GM12878 (cell line): ENCODE data around the gene ZBTB3.

Experiments used
- CHD1 ChIP-seq: IDR thresholded peaks from 2 replicates; pipeline ENCODE4 v1.6.1; 2012; ENCODE audit warnings: low read depth, low read length, improper control_type of control experiment
- FOXK2 ChIP-seq: fragments of 450-650 bp; IDR thresholded peaks from 2 replicates; pipeline ENCODE4 v1.6.1; 2017; ENCODE audit warnings: mild to moderate bottlenecking, moderate library complexity
- FOXM1 ChIP-seq: IDR thresholded peaks from 2 replicates; pipeline ENCODE4 v1.6.1; 2012; ENCODE audit warnings: low read depth, mild to moderate bottlenecking, inconsistent platforms, low read length, moderate library complexity
- JUND ChIP-seq: IDR thresholded peaks from 2 replicates; pipeline ENCODE4 v1.6.1; 2012; ENCODE audit warnings: low read depth, mild to moderate bottlenecking, low read length, improper control_type of control experiment, moderate library complexity
- NR2C2 ChIP-seq: IDR thresholded peaks from 2 replicates; pipeline ENCODE4 v1.6.1; 2011; ENCODE audit warnings: borderline replicate concordance, low read depth; ENCODE audit not compliant: control insufficient read depth, insufficient read length
- SP1 ChIP-seq: IDR thresholded peaks from one replicate; pipeline ENCODE4 v1.6.1; 2011; ENCODE audit warnings: low read depth, low read length
- SRF ChIP-seq, 2 experiments: IDR thresholded peaks; 2 replicates each; pipeline ENCODE4 v1.6.1; 2011; ENCODE audit warnings: low read depth in 2 of 2, low read length in 2 of 2, mild to moderate bottlenecking in 1 of 2, moderate library complexity in 1 of 2
- ZZZ3 ChIP-seq: IDR thresholded peaks from 2 replicates; pipeline ENCODE4 v1.6.1; 2011; ENCODE audit warnings: low read depth; ENCODE audit not compliant: control insufficient read depth, insufficient read length

GRCh38 chr11:62786318-62787004 is 32.5 kb upstream of the ZBTB3 start:
- no peak for TF ChIP-seq JUND
- no peak for TF ChIP-seq CHD1
- TF ChIP-seq FOXK2 = no peak
- TF ChIP-seq SP1 = no peak
- no peak for TF ChIP-seq SRF (IDR thresholded peaks at IDR 0.05; ENCODE audit: low read depth in 2 of 2, low read length in 2 of 2)
- TF ChIP-seq FOXM1 = no peak
- no peak for TF ChIP-seq ZZZ3
- TF ChIP-seq NR2C2 = no peak
